HepG2 (cell line): ENCODE data around the gene MFSD11. TPM values are rescaled to one million over a fixed set of nuclear protein-coding genes. Genes with fewer than 3 reads are reported as not detected.
A peak's percentile ranks its signal among the peaks of the same experiment; 100 is the strongest.

Source experiments
- CCDC6 ChIP-seq: sonication (generic); formaldehyde crosslinking; IDR thresholded peaks from 2 replicates; pipeline ENCODE4 v1.8.1; 2022; ENCODE audit warnings: mild to moderate bottlenecking, missing genetic modification reagents, moderate library complexity
- ELK4 ChIP-seq: sonication (generic); formaldehyde crosslinking; IDR thresholded peaks from 2 replicates; pipeline ENCODE4 v1.9.0; 2021; ENCODE audit warnings: missing genetic modification reagents, borderline replicate concordance
- FOXP1 ChIP-seq, 2 experiments: fragments of 450-650 bp in 1 of 2; IDR thresholded peaks; 2 replicates each; pipeline ENCODE4 v1.6.1; 2017 to 2018; ENCODE audit warnings: antibody characterized with exemption in 1 of 2
- HMGXB3 ChIP-seq: sonication (generic); formaldehyde crosslinking; IDR thresholded peaks from 2 replicates; pipeline ENCODE4 v1.4.0; 2020; ENCODE audit warnings: missing genetic modification reagents, borderline replicate concordance
- ISL2 ChIP-seq: sonication (generic); formaldehyde crosslinking; IDR thresholded peaks from 2 replicates; pipeline ENCODE4 v1.5.0; 2020; ENCODE audit warnings: missing genetic modification reagents
- KLF16 ChIP-seq, 2 experiments: sonication (generic) in 1 of 2; formaldehyde crosslinking in 1 of 2; IDR thresholded peaks; 2 replicates each; pipeline versions ENCODE4 v1.6.1 to v1.8.0; 2016 to 2023; ENCODE audit warnings: missing genetic modification reagents in 2 of 2, missing compliant biosample characterization in 1 of 2
- MLX ChIP-seq: IDR thresholded peaks from 2 replicates; pipeline ENCODE4 v1.6.1; 2016
- NCOA5 ChIP-seq: sonication (generic); formaldehyde crosslinking; IDR thresholded peaks from 2 replicates; pipeline ENCODE4 v1.4.0; 2020; ENCODE audit warnings: missing genetic modification reagents
- NR2F6 ChIP-seq, 2 experiments: IDR thresholded peaks; 2 replicates each; pipeline ENCODE4 v1.6.1; 2016; ENCODE audit warnings: antibody characterized with exemption in 1 of 2, mild to moderate bottlenecking in 1 of 2
- PREB ChIP-seq: sonication (generic); formaldehyde crosslinking; IDR thresholded peaks from 2 replicates; pipeline ENCODE4 v1.4.0; 2020; ENCODE audit warnings: missing genetic modification reagents
- SKIL ChIP-seq: sonication (generic); formaldehyde crosslinking; IDR thresholded peaks from 2 replicates; pipeline ENCODE4 v1.8.0; 2022; ENCODE audit warnings: missing genetic modification reagents, mild to moderate bottlenecking, moderate library complexity, borderline replicate concordance
- SMARCE1 ChIP-seq: fragments of 450-650 bp; IDR thresholded peaks from 2 replicates; pipeline ENCODE4 v1.6.1; 2017; ENCODE audit warnings: borderline replicate concordance
- TGIF2 ChIP-seq: IDR thresholded peaks from 2 replicates; pipeline ENCODE4 v1.6.1; 2016; ENCODE audit warnings: control low read depth, missing compliant biosample characterization
- ZFP36L2 ChIP-seq: sonication (generic); formaldehyde crosslinking; IDR thresholded peaks from 2 replicates; pipeline ENCODE4 v1.4.0; 2020; ENCODE audit warnings: missing genetic modification reagents
- ZFP41 ChIP-seq: sonication (generic); formaldehyde crosslinking; IDR thresholded peaks from 2 replicates; pipeline ENCODE4 v1.4.0; 2020; ENCODE audit warnings: mild to moderate bottlenecking, missing genetic modification reagents, borderline replicate concordance
- ZIK1 ChIP-seq: sonication (generic); formaldehyde crosslinking; IDR thresholded peaks from 2 replicates; pipeline ENCODE4 v1.5.0; 2020; ENCODE audit warnings: mild to moderate bottlenecking, low read depth, missing genetic modification reagents, borderline replicate concordance
- ZNF510 ChIP-seq: sonication (generic); formaldehyde crosslinking; IDR thresholded peaks from 2 replicates; pipeline ENCODE4 v1.4.0; 2020; ENCODE audit warnings: low read depth, mild to moderate bottlenecking, missing genetic modification reagents
- ZZZ3 ChIP-seq: sonication (generic); formaldehyde crosslinking; IDR thresholded peaks from 2 replicates; pipeline ENCODE4 v1.4.0; 2020; ENCODE audit warnings: missing genetic modification reagents, mild to moderate bottlenecking, borderline replicate concordance
- polyA plus RNA-seq, 8 experiments: library from polyadenylated mRNA; depleted of rRNA in 3 of 8; stranded (reverse) in 7 of 8; unstranded in 1 of 8; fragments of >200 nt; fragmentation: Illumina TruSeq in 4 of 8; extraction: Trizol in 4 of 8; gene quantifications; 2 replicates each; pipeline versions ENCODE4 v1.2.1 to v1.2.3, GENCODE V29; 2011 to 2016; ENCODE audit warnings: low read depth in 4 of 8, missing spikeins in 1 of 8, mixed read lengths in 1 of 8; ENCODE audit not compliant: insufficient read depth in 1 of 8
- total RNA-seq, 5 experiments: library from RNA; depleted of rRNA; stranded (reverse); fragments of >200 nt; fragmentation: Illumina TruSeq; extraction: Trizol; gene quantifications; 2 replicates each; pipeline ENCODE4 v1.2.3, GENCODE V29; 2016; ENCODE audit warnings: low read depth in 1 of 5

MFSD11 gene
- total and polyA plus RNA-seq, 2 of the 13 experiments (the other 11 are each of a cell fraction or from before 2014, with no cell fraction given): 26.1 to 36.3 TPM

GRCh38 chr17:76710863-76711611 is 26.9 kb upstream of the MFSD11 start, which contains the start of gene MXRA7 (continued):
- TF ChIP-seq HMGXB3 (CRISPR knock-in tag) (no peak; the same call in 1 of the 2 replicates), SKIL (CRISPR knock-in tag) (no peak), ISL2 (CRISPR knock-in tag) (0 out of 2 replicates have a peak, but pooled peaks have one; percentile 15), NCOA5 (CRISPR knock-in tag) (no peak), ELK4 (no peak), NR2F6 (IDR thresholded peaks at IDR 0.05) (no peak), NR2F6 (CRISPR knock-in tag; IDR thresholded peaks at IDR 0.05) (no peak), SMARCE1 (no peak), KLF16 (CRISPR knock-in tag; IDR thresholded peaks at IDR 0.05) (peak in 1 of 2 experiments; percentile 41; a peak in 1 of 4 replicates), ZNF510 (no peak), ZIK1 (CRISPR knock-in tag) (0 out of 2 replicates have a peak, but pooled peaks have one; percentile 24), CCDC6 (CRISPR knock-in tag) (no peak), MLX (no peak), ZFP41 (no peak), TGIF2 (CRISPR knock-in tag) (no peak), FOXP1 (IDR thresholded peaks at IDR 0.05) (no peak), FOXP1 (CRISPR knock-in tag; IDR thresholded peaks at IDR 0.05) (no peak), ZFP36L2 (no peak), PREB (no peak), ZZZ3 (no peak)
